B cell (primary cell): Measurements from ENCODE around the gene MDH2.

ENCODE experiments used
- EZH2 ChIP-seq: IDR thresholded peaks from 2 replicates; pipeline ENCODE4 v1.6.1; 2012; ENCODE audit warnings: borderline replicate concordance, low read depth, mild to moderate bottlenecking, moderate library complexity, low read length; ENCODE audit not compliant: insufficient read depth, poor library complexity, severe bottlenecking
- TF ChIP-seq, protein P1 (sequence below): fragments of 200-600 bp; IDR thresholded peaks from one replicate; pipeline ENCODE4 v1.8.0; 2022; ENCODE audit warnings: antibody characterized with exemption, mild to moderate bottlenecking

DNA sequence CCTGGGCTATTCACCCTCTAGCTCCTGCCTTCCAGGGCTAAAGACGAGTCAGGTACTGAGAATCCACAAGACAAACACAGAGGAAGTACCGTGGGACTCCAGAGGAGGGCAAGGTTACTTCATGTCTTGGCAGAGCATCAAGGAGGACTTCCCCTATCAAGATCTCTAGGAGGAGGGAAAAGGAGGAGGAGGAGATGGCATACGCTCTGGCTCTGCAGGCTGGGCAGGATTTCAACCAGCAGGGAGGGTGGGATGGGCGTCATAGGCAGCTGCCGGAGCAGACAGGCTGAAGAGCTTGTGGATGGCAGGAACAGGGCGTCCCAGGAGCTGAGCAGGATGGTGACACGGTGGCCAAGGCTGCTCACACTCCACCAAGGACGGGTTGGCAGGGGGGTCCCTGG is 21.3 kb downstream of the MDH2 start:
- TF ChIP-seq, protein P1, sequence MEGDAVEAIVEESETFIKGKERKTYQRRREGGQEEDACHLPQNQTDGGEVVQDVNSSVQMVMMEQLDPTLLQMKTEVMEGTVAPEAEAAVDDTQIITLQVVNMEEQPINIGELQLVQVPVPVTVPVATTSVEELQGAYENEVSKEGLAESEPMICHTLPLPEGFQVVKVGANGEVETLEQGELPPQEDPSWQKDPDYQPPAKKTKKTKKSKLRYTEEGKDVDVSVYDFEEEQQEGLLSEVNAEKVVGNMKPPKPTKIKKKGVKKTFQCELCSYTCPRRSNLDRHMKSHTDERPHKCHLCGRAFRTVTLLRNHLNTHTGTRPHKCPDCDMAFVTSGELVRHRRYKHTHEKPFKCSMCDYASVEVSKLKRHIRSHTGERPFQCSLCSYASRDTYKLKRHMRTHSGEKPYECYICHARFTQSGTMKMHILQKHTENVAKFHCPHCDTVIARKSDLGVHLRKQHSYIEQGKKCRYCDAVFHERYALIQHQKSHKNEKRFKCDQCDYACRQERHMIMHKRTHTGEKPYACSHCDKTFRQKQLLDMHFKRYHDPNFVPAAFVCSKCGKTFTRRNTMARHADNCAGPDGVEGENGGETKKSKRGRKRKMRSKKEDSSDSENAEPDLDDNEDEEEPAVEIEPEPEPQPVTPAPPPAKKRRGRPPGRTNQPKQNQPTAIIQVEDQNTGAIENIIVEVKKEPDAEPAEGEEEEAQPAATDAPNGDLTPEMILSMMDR, result no peak
- TF ChIP-seq EZH2, result no peak
